A549 (cell line): Measurements from ENCODE around the gene RPL31.
"Not testable (repeated sequence)": the region's sequence is repeated elsewhere in the genome, so short reads cannot be mapped to it uniquely, and the experiment has no call there.

Source experiments
- CBX8 ChIP-seq: fragments of 200-600 bp; sonication (generic); IDR thresholded peaks from 2 replicates; pipeline ENCODE4 v1.6.1; 2016
- CHD2 ChIP-seq: fragments of 150-350 bp; IDR thresholded peaks from 2 replicates; pipeline ENCODE4 v1.6.1; 2014; ENCODE audit warnings: low read length; ENCODE audit not compliant: partially characterized antibody
- HDAC2 ChIP-seq: fragments of 200-600 bp; sonication (generic); IDR thresholded peaks from 2 replicates; pipeline ENCODE4 v1.6.1; 2016
- HOXB5 ChIP-seq: fragments of 250-450 bp; sonication (Bioruptor Pico); IDR thresholded peaks from 2 replicates; pipeline ENCODE4 v1.5.0; 2020; ENCODE audit warnings: mild to moderate bottlenecking, moderate library complexity
- JUNB ChIP-seq: fragments of >200 bp; sonication (Bioruptor Twin); formaldehyde crosslinking; IDR thresholded peaks from 2 replicates; pipeline ENCODE4 v1.6.1; 2016
- MYC ChIP-seq: IDR thresholded peaks from 2 replicates; pipeline ENCODE4 v1.6.1; 2012; ENCODE audit warnings: mild to moderate bottlenecking, inconsistent platforms, low read length, improper control_type of control experiment, borderline replicate concordance
- NFE2L2 ChIP-seq: fragments of 150-350 bp; conservative IDR thresholded peaks from 2 replicates; pipeline ENCODE4 v1.6.1; 2014; ENCODE audit warnings: low read length
- PHF8 ChIP-seq: fragments of 200-600 bp; sonication (generic); IDR thresholded peaks from 2 replicates; pipeline ENCODE4 v1.6.1; 2016; ENCODE audit warnings: low read depth, mild to moderate bottlenecking, antibody characterized with exemption, moderate library complexity, borderline replicate concordance
- RAD21 ChIP-seq, 2 experiments: fragments of >200 bp in 1 of 2; sonication (Bioruptor Twin) in 1 of 2; formaldehyde crosslinking in 1 of 2; IDR thresholded peaks in 1 of 2; conservative IDR thresholded peaks in 1 of 2; 2 replicates in 1 of 2; 3 replicates in 1 of 2; pipeline ENCODE4 v1.6.1; 2012 to 2018; ENCODE audit warnings: inconsistent platforms in 1 of 2
- RARB ChIP-seq: fragments of 250-450 bp; sonication (Bioruptor Pico); IDR thresholded peaks from 2 replicates; pipeline ENCODE4 v1.8.0; 2021; ENCODE audit warnings: mild to moderate bottlenecking, moderate library complexity
- RCOR1 ChIP-seq: fragments of 150-350 bp; IDR thresholded peaks from 2 replicates; pipeline ENCODE4 v1.6.1; 2014; ENCODE audit warnings: antibody characterized with exemption, low read length, low read depth
- RFX5 ChIP-seq: fragments of 450-650 bp; IDR thresholded peaks from 2 replicates; pipeline ENCODE4 v1.7.1; 2014; ENCODE audit warnings: antibody characterized with exemption, mild to moderate bottlenecking, moderate library complexity
- SREBF2 ChIP-seq: fragments of 450-650 bp; IDR thresholded peaks from 2 replicates; pipeline ENCODE4 v1.6.1; 2014; ENCODE audit warnings: mild to moderate bottlenecking, moderate library complexity
- TF ChIP-seq, protein P1 (sequence below): fragments of >200 bp; sonication (Bioruptor Twin); formaldehyde crosslinking; IDR thresholded peaks from 3 replicates; pipeline ENCODE4 v1.5.1; 2016

- TF ChIP-seq, protein P1, sequence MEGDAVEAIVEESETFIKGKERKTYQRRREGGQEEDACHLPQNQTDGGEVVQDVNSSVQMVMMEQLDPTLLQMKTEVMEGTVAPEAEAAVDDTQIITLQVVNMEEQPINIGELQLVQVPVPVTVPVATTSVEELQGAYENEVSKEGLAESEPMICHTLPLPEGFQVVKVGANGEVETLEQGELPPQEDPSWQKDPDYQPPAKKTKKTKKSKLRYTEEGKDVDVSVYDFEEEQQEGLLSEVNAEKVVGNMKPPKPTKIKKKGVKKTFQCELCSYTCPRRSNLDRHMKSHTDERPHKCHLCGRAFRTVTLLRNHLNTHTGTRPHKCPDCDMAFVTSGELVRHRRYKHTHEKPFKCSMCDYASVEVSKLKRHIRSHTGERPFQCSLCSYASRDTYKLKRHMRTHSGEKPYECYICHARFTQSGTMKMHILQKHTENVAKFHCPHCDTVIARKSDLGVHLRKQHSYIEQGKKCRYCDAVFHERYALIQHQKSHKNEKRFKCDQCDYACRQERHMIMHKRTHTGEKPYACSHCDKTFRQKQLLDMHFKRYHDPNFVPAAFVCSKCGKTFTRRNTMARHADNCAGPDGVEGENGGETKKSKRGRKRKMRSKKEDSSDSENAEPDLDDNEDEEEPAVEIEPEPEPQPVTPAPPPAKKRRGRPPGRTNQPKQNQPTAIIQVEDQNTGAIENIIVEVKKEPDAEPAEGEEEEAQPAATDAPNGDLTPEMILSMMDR: not testable (repeated sequence)
- TF ChIP-seq HOXB5; PHF8; HDAC2; RFX5; JUNB; RAD21 (conservative IDR thresholded peaks at IDR 0.05 in 1 of 2, IDR thresholded peaks at IDR 0.05 in 1 of 2); CBX8; RARB (CRISPR knock-in tag); RCOR1; MYC; SREBF2; NFE2L2; CHD2: not testable (repeated sequence)
Measured at GRCh38 chr2:101050886-101051285, 48.8 kb downstream of the RPL31 start.
